Hematopoietic multipotent progenitor cell treated with erythropoietin and hydrocortisone succinate and interleukin-3 and kit ligand, for 8 days (in vitro differentiated cells): ENCODE data around the gene NTHL1.
"Not testable (repeated sequence)": the region's sequence is repeated elsewhere in the genome, so short reads cannot be mapped to it uniquely, and the experiment has no call there.

Experiments used
- DNase-seq: peaks from one replicate; pipeline ENCODE4 v3.0.0-alpha.2; 2015

The NTHL1 gene

DNA sequence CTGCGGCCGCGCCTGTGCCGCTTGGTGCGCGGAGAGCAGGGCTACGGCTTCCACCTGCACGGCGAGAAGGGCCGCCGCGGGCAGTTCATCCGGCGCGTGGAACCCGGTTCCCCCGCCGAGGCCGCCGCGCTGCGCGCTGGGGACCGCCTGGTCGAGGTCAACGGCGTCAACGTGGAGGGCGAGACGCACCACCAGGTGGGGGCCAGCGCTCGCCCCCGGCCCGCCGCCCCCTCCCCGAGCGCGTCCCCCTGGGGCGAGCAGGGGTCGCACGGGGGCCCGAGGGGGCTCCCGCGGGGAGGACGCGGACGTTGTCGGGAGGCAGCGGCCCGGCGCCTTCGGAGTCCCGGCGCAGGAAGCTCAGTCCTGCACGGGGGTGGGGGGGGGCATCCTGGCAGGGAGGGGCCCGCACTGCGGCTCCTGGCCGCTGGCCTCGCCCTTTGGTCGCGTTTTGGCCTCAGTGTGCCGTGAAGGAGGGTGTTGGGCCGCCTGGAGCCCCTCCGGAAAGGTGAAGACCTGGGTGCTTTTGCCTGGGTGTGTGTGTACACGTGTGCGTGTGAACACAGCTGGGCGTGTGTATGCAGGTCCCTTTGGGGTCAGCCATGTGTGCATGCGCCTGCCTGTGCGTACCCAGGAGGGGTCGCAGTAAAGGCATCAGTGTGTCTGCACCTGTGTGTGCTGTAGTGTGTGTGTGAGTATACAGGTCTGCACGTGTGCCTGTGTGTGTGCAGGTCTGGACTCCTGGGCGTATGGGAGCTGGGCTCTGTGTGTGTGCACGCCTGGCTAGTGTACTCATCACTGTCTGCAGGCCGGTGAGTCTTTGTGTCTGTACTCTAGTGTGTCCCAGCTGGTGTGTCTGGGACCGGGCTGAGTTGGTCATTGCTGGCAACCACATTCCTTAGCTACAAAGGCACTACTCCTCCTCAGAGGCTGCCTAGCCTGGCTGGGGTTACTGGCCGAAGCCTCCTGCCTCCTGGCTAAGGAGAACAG lies 20.3 kb downstream of the NTHL1 start:
- no peak for DNase-seq

GRCh38 chr16:2026461-2027023 lies 21.1 kb downstream of the NTHL1 start, which contains the start of gene NHERF2:
TSS of gene NHERF2 (plus strand) at chr16:2026902. CDS start at chr16:2027006, 104 bp downstream.
- no peak for DNase-seq

GRCh38 chr16:2025878-2026460 lies 21.7 kb downstream of the NTHL1 start:
- no peak for DNase-seq

DNA sequence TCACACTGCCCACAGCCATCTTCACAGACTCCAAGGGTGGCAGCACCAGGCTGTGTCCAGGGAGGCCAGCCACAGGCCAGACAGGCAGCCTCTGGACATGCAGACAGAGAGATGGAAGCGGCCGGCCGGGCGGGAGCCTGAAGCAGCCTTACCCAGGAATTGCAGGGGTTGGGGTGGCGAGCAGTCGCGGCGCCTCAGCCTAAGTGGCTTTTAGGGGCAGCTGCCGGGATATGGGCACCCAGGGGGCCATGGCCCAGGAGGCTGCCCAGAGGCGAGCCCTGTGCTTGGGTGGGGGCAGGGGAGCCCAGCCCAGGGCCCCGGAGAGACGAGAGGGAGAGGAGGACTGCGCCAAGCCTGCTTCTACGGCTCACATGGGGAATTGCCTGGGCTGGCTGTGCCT lies 22.4 kb downstream of the NTHL1 start:
- no peak for DNase-seq

DNA sequence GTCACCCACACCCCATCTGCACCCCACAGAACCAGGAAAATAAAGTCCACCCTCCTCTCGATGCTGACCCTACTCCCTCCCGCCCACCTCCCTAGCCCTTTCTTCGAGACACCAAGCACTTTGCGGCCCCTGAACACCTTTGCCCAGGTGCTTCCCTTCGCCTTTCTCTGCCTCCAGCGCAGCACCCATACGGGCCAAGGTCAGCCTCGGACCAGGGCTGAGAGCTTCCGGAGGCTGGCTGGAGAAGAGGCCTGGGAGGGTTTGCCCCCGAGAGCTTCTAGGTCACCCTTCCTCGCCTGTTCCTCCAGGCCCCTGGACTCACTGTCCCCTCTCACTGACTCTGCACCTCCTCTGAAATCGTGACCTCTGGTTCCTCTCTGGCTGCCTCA lies 23.6 kb downstream of the NTHL1 start:
- no peak for DNase-seq

DNA sequence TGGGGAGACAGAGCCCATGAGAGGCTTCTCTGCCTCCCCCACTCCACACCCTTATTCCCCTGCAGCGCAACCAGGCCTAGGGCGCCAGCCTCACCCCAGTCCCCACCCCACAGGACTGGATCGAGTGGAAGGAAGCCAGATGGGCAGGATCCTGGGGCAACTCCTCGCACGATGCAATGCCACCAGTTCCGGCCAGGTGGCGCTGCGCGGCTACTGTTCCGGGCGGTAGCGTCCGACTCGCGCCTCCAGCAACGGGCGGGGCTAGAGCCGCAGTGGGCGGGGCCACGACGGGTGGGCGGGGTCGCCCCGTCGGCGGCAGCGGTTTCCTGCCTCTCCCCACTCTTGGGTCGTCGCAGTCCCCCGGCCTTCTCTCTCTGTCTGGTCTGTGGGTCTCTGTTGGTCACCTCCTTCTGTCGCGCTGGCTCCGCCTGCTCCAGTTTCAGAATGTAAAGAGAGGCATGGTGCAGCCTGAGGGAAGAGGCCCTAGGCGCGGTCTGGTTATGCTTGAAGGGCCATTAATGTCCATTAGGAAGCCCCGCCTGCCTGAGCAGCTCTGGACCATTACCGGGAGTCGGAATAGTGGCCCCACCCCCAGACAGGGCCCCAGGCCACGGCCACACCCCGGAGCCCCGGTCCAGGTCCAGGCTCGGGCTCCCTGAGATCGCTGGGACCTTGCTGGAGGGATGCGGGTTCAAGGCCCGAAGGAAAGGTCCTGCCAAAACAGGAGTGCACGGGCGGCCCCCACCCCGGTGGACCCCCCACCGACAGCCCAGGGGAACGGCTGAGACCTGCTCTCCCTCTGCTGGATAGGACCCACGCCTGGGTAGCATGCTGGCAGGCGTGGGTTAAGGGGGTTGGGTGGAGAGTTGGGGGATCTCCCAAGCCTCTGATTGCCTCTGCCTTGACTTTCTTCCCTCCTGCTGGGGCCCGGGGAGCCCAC lies 24.3 kb downstream of the NTHL1 start:
- peak; percentile 89 for DNase-seq

GRCh38 chr16:2022723-2023091 lies 24.9 kb downstream of the NTHL1 start:
- DNase-seq = peak; percentile 40

DNA sequence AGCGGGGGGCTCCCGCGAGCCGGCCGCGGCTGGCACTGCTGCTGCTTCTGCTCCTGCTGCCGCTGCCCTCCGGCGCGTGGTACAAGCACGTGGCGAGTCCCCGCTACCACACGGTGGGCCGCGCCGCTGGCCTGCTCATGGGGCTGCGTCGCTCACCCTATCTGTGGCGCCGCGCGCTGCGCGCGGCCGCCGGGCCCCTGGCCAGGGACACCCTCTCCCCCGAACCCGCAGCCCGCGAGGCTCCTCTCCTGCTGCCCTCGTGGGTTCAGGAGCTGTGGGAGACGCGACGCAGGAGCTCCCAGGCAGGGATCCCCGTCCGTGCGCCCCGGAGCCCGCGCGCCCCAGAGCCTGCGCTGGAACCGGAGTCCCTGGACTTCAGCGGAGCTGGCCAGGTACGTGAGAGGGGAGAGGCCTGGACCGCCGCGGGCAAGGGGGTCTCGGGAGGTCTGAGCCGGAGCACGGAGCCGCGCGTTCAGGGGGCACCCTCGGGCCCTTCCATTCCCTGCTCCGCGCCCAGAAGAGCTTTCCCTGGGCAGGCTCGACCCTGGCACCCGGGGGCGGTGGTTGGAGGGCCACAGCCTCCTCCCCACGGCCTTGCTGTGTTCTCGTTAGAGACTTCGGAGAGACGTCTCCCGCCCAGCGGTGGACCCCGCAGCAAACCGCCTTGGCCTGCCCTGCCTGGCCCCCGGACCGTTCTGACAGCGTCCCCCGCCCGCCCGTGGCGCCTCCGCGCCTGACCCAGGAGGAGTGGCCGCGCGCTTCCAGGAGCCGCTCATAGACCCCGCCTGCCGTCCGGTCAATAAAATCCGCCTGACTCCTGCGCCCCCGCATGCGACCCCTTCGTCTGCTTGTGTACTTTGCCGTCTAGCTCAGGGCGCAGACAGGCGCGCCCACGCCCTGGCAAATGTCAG lies 27.5 kb downstream of the NTHL1 start:
- no peak for DNase-seq

- no peak for DNase-seq
Observed at GRCh38 chr16:2019518-2019920, 28.1 kb downstream of the NTHL1 start, which contains the start of gene NPW. TSS of gene NPW (plus strand) at chr16:2019785.

DNA sequence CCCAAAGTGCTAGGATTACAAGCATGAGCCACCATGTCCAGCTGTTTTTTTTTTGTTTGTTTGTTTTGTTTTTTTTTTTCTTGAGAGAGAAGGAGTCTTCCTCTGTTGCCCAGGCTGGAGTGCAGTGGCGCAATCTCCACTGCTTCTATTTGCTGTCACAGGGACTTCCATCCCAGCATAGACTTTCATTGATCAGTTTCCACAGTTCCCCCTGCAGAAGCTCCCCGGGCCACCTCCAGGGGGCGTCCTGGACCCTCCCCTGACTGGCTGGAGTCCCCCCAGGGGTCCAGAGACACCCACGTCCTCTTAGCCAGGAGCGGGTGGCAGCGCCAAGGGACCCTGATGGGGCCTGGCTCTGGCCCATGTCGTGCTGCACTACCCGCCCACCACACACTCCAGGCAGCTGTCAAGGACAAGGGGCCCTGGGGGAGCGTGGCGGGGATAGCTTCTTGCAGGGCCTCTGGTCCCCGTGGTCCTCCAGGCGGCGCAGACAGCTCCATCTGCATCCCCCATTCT lies 31.2 kb downstream of the NTHL1 start:
- DNase-seq = no peak

- DNase-seq = no peak
Observed at GRCh38 chr16:2015947-2016208, 31.8 kb downstream of the NTHL1 start.

DNA sequence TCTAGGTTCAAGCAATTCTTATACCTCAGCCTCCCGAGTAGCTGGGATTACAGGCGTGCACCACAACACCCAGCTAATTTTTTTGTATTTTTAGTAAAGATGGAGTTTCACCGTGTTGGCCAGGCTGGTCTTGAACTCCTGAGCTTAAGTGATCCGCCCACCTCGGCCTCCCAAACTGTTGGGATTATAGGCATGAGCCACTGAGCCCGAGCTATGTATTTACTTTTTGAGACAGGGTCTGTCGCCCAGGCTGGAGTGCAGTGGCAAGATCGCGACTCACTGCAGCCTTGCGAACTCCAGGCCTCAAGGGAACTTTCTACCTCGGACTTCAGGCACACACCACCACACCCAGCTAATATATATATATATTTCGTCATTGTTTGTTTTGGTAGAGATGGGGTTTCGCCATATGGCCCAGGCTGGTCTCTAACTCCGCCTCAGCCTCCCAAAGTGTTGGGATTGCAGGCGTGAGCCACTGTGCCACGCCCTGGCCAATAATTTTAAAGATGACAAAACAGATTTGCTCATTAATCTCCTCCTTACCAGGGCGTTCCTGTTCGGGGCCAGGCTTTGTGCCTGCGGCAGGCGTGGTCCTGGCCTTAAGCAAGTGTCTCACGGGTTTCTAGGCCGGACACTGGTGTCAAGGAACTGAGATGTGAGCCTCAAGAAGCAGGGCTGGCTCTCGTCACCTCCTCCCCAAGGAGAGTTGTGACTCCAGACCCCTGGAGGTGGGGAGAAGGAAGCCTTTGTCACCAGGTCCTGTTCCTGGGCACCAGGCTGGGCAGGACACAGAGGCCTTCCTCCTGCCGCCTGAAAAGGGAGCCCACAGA lies 32.3 kb downstream of the NTHL1 start:
- no peak for DNase-seq

DNA sequence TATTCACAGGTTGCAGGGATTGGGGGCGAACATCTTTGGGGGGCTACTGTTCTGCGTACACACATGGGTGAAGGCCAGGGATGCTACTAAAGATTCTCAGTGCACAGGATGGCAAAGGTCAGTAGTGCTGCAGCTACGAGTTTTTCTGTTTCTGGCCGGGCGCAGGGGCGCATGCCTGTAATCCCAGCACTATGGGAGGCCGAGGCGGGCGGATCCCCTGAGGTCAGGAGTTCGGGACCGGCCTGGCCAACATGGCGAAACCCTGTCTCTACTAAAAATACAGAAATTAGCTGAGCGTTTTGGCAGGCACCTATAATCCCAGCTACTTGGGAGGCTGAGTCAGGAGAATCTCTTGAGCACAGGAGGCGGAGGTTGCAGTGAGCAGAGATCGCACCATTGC lies 34.1 kb downstream of the NTHL1 start:
- no peak for DNase-seq

DNA sequence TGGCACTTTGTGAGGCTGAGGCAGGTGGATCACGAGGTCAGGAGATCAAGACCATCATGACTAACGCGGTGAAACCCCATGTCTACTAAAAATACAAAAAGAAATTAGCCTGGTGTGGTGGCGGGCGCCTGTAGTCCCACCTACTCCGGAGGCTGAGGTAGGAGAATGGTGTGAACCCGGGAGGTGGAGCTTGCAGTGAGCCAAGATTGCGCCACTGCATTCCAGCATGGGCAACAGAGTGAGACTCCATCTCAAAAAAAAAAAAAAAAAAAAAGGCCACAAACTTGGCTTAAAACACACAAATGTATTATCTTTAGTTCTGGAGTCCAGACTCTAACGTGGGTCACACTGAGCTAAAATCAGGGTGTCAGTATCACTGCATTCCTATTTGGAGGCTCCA lies 35.9 kb downstream of the NTHL1 start:
- not testable (repeated sequence) for DNase-seq

- DNase-seq = peak; percentile 84
Observed at GRCh38 chr16:2009791-2010510, 37.7 kb downstream of the NTHL1 start, which contains the start of gene ZNF598. TSS of gene ZNF598 (minus strand) at chr16:2009821.

GRCh38 chr16:2009164-2009711 lies 38.4 kb downstream of the NTHL1 start:
- DNase-seq = no peak

DNA sequence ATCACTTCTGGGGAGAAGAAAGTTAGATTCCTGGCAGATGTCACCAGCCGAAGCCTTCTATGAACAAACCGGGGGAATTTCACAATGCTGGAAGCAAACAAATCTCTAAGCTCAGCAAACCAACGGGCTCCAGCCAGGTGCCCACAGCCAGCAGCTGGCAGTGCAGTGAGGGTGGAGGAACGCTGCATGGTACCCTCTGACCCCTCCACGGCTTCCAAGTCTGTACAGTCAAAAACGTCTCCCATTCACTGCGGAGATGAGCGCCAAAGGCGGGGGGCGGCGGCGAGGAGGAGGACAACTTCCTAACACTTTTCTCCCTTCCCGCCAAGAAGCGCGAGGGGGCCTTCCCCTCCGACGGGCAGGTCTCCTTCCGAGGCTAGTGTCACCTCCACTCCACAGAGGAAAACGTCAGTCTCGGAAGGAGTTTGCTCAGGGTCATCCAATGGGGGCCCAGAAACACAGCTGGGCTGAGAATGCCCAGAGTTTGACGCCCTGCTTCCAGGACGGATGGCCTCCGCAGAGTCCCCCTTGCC lies 38.9 kb downstream of the NTHL1 start:
- DNase-seq = peak; percentile 52

DNA sequence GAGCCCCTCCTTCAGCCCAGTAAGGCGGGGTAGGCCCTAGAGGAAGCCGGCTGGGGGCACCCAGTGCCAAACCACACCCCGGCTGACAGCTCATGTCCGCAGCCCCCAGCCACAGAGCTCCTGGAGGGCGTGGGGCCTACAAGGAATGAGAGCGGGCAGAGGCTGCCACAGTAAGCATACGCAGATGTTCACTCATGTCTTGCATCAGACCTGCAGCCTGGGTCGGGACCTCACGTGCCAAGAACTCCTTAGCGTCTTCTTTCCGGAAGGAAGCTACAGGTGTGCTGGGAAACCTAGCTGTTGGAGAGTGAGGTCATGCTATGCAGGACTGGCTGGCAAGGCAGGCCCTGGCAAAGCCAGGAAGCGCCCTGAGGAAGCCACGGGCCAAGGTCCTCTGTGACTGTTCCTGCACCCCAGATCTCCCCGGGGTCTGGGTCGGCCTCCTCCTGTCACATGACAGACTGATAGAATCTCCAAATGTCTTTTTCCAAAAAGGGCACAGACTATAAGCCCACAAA lies 39.6 kb downstream of the NTHL1 start:
- DNase-seq = peak; percentile 65
